Gastrocnemius medialis (tissue), 4 donors: ENCODE results near the gene SLC46A3.

Experiments
- CTCF ChIP-seq, 5 experiments: fragments of 450-650 bp in 3 of 5; fragments of 200-600 bp in 2 of 5; sonication (generic) in 2 of 5; IDR thresholded peaks in 4 of 5; conservative IDR thresholded peaks in 1 of 5; 1 replicate in 4 of 5; 2 replicates in 1 of 5; pipeline ENCODE4 v1.5.1; 2016 to 2019; ENCODE audit warnings: antibody characterized with exemption in 5 of 5, mild to moderate bottlenecking in 3 of 5, moderate library complexity in 3 of 5
- POLR2A ChIP-seq, 2 donors: fragments of 450-650 bp; IDR thresholded peaks; one replicate each; pipeline ENCODE4 v1.6.1; 2017; ENCODE audit warnings: antibody characterized with exemption in 2 of 2, mild to moderate bottlenecking in 2 of 2, moderate library complexity in 2 of 2

GRCh38 chr13:28746287-28746612, 27.5 kb upstream of the SLC46A3 start:
- TF ChIP-seq CTCF (IDR thresholded peaks at IDR 0.05 in 4 of 5, conservative IDR thresholded peaks at IDR 0.05 in 1 of 5) (no peak), POLR2A (IDR thresholded peaks at IDR 0.05) (no peak)
